HG03108 (cell line): ENCODE data around the gene CLEC11A.

Source experiments
- ATAC-seq: cut with Tn5 transposase; IDR thresholded peaks from one replicate; pipeline ENCODE4 v1.9.1; 2021; ENCODE audit warnings: moderate library complexity; ENCODE audit not compliant: unreplicated experiment

The CLEC11A gene

GRCh38 chr19:50723069-50723468 lies at the start of gene CLEC11A:
TSS of gene CLEC11A (plus strand) at chr19:50723364. CDS start at chr19:50723526, 162 bp downstream.
- ATAC-seq, result no peak

- ATAC-seq, result no peak
These were observed 46.5 kb upstream of the CLEC11A start for GRCh38 chr19:50676625-50677197.

GRCh38 chr19:50677636-50678035 lies 45.5 kb upstream of the CLEC11A start:
- no peak for ATAC-seq

- ATAC-seq, result no peak
These were observed 44.8 kb upstream of the CLEC11A start for GRCh38 chr19:50678323-50678722.

- ATAC-seq, result no peak
These were observed 43.7 kb upstream of the CLEC11A start for GRCh38 chr19:50679177-50680125.

- ATAC-seq, result no peak
These were observed 36.7 kb upstream of the CLEC11A start for GRCh38 chr19:50686310-50687032.

- no peak for ATAC-seq
These were observed 34.4 kb upstream of the CLEC11A start for GRCh38 chr19:50688766-50689165.

GRCh38 chr19:50690439-50690838 lies 32.7 kb upstream of the CLEC11A start:
- ATAC-seq, result no peak

GRCh38 chr19:50693064-50693975 lies 29.8 kb upstream of the CLEC11A start:
- ATAC-seq, result no peak

GRCh38 chr19:50694815-50695145 lies 28.4 kb upstream of the CLEC11A start:
- no peak for ATAC-seq

GRCh38 chr19:50695251-50696093 lies 27.7 kb upstream of the CLEC11A start:
- no peak for ATAC-seq

GRCh38 chr19:50696094-50696483 lies 27.1 kb upstream of the CLEC11A start:
- no peak for ATAC-seq

GRCh38 chr19:50697414-50698124 lies 25.6 kb upstream of the CLEC11A start:
- no peak for ATAC-seq

- ATAC-seq, result no peak
These were observed 21.7 kb upstream of the CLEC11A start for GRCh38 chr19:50701367-50701985.

- no peak for ATAC-seq
These were observed 20.9 kb upstream of the CLEC11A start for GRCh38 chr19:50702158-50702870.

- ATAC-seq, result no peak
These were observed 20.0 kb upstream of the CLEC11A start for GRCh38 chr19:50702871-50703829.
